Measurements from ENCODE around the gene JAK1.

The JAK1 gene

GRCh38 chr1:64948905-64949833, 17.2 kb downstream of the JAK1 start:
- peak; percentile 56 to 85 for DNase-seq

GRCh38 chr1:64948216-64948615, 18.1 kb downstream of the JAK1 start:
- TF ChIP-seq POLR2A (IDR thresholded peaks at IDR 0.05; ENCODE audit: low read length): no peak
- no peak for TF ChIP-seq GATA1 (IDR thresholded peaks at IDR 0.05; ENCODE audit: low read depth, low read length)
- peak in 1 of 2 experiments; percentile 38 for DNase-seq

More at GRCh38 chr1:64948905-64949833, 17.2 kb downstream of the JAK1 start:
- TF ChIP-seq POLR2A (IDR thresholded peaks at IDR 0.05; ENCODE audit: low read length) (no peak), GATA1 (IDR thresholded peaks at IDR 0.05; ENCODE audit: low read depth, low read length) (no peak)

- DNase-seq: peak; percentile 58 to 66
- TF ChIP-seq GATA1 (IDR thresholded peaks at IDR 0.05; ENCODE audit: low read depth, low read length): no peak
- TF ChIP-seq POLR2A (IDR thresholded peaks at IDR 0.05; ENCODE audit: low read length): no peak
Measured at GRCh38 chr1:64946916-64947315, 19.4 kb downstream of the JAK1 start.

- no peak for DNase-seq
- TF ChIP-seq POLR2A (IDR thresholded peaks at IDR 0.05; ENCODE audit: low read length) (no peak), GATA1 (IDR thresholded peaks at IDR 0.05; ENCODE audit: low read depth, low read length) (no peak)
Measured at GRCh38 chr1:64944913-64945312, 21.4 kb downstream of the JAK1 start.

GRCh38 chr1:64942675-64943074, 23.7 kb downstream of the JAK1 start:
- DNase-seq: peak; percentile 29 to 39
- TF ChIP-seq POLR2A (IDR thresholded peaks at IDR 0.05; ENCODE audit: low read length): no peak
- TF ChIP-seq GATA1 (IDR thresholded peaks at IDR 0.05; ENCODE audit: low read depth, low read length): no peak

- DNase-seq: no peak
- no peak for TF ChIP-seq GATA1 (IDR thresholded peaks at IDR 0.05; ENCODE audit: low read depth, low read length)
- TF ChIP-seq POLR2A (IDR thresholded peaks at IDR 0.05; ENCODE audit: low read length): no peak
Measured at GRCh38 chr1:64942118-64942517, 24.2 kb downstream of the JAK1 start.

- TF ChIP-seq GATA1 (IDR thresholded peaks at IDR 0.05; ENCODE audit: low read depth, low read length) (no peak), POLR2A (IDR thresholded peaks at IDR 0.05; ENCODE audit: low read length) (no peak)
- no peak for DNase-seq
Measured at GRCh38 chr1:64941461-64942117, 24.8 kb downstream of the JAK1 start.

GRCh38 chr1:64940025-64940424, 26.3 kb downstream of the JAK1 start:
- TF ChIP-seq GATA1 (IDR thresholded peaks at IDR 0.05; ENCODE audit: low read depth, low read length) (no peak), POLR2A (IDR thresholded peaks at IDR 0.05; ENCODE audit: low read length) (no peak)
- no peak for DNase-seq

GRCh38 chr1:64938991-64939390, 27.4 kb downstream of the JAK1 start:
- TF ChIP-seq GATA1 (IDR thresholded peaks at IDR 0.05; ENCODE audit: low read depth, low read length) (no peak), POLR2A (IDR thresholded peaks at IDR 0.05; ENCODE audit: low read length) (no peak)
- DNase-seq: no peak

- DNase-seq: no peak
- TF ChIP-seq GATA1 (IDR thresholded peaks at IDR 0.05; ENCODE audit: low read depth, low read length) (no peak), POLR2A (IDR thresholded peaks at IDR 0.05; ENCODE audit: low read length) (no peak)
Measured at GRCh38 chr1:64936956-64937355, 29.4 kb downstream of the JAK1 start.

- TF ChIP-seq GATA1 (IDR thresholded peaks at IDR 0.05; ENCODE audit: low read depth, low read length) (no peak), POLR2A (IDR thresholded peaks at IDR 0.05; ENCODE audit: low read length) (no peak)
- DNase-seq: no peak
Measured at GRCh38 chr1:64935551-64936155, 30.7 kb downstream of the JAK1 start.

- TF ChIP-seq GATA1 (IDR thresholded peaks at IDR 0.05; ENCODE audit: low read depth, low read length) (no peak), POLR2A (IDR thresholded peaks at IDR 0.05; ENCODE audit: low read length) (no peak)
- DNase-seq: no peak
Measured at GRCh38 chr1:64934878-64935275, 31.5 kb downstream of the JAK1 start.

GRCh38 chr1:64934115-64934877, 32.1 kb downstream of the JAK1 start:
- DNase-seq: peak in 1 of 2 experiments; percentile 26
- TF ChIP-seq GATA1 (IDR thresholded peaks at IDR 0.05; ENCODE audit: low read depth, low read length) (no peak), POLR2A (IDR thresholded peaks at IDR 0.05; ENCODE audit: low read length) (no peak)
